ENCODE results near the gene PIGW. TPM values are rescaled to one million over a fixed set of nuclear protein-coding genes. Genes with fewer than 3 reads are reported as not detected.

PIGW gene, protein sequence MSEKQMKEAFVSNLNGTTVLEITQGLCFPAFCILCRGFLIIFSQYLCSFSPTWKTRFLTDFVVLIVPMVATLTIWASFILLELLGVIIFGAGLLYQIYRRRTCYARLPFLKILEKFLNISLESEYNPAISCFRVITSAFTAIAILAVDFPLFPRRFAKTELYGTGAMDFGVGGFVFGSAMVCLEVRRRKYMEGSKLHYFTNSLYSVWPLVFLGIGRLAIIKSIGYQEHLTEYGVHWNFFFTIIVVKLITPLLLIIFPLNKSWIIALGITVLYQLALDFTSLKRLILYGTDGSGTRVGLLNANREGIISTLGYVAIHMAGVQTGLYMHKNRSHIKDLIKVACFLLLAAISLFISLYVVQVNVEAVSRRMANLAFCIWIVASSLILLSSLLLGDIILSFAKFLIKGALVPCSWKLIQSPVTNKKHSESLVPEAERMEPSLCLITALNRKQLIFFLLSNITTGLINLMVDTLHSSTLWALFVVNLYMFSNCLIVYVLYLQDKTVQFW
- 9.1 and 12.6 TPM in 2 replicates for total RNA-seq (2014; rRNA removed; shearing (Covaris generic))
- 12.6 and 18.0 TPM in 2 replicates for polyA plus RNA-seq (2014; cell fraction: nucleus; rRNA removed)

GRCh38 chr17:36534840-36535668 lies at the start of gene PIGW, which contains the start of gene MYO19:
TSS of gene PIGW (plus strand) at chr17:36534987. CDS start at chr17:36537102, 2,115 bp downstream.
TSS of gene MYO19 (minus strand) at chr17:36534868. CDS start at chr17:36532538, 2,330 bp downstream.
- peak; percentile 82 for DNase-seq (ENCODE audit: extremely low read depth, low read depth)

- no peak for DNase-seq (ENCODE audit: extremely low read depth, low read depth)
These were observed 49.8 kb upstream of the PIGW start for GRCh38 chr17:36485027-36485426.

DNA sequence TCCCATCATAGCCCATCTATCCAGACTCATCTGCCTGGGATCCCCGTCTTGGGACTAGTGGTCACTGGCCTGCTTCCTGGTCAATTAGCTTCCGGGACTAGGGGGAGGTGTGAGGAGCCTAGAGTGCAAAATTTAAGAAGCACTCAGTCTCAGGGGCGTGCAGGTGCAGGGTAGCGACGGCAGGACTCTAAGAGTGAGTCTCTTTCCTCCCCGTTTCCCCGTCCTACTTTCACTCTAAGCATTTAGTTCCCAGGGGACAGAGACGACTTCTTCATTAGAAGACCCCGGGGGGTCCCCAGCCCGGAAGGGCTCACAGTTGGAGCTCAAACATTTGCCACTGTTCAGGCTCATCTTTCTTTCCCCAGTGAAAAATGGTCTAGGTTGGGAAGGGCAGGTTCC lies 49.0 kb upstream of the PIGW start:
- DNase-seq (ENCODE audit: extremely low read depth, low read depth), result no peak

DNA sequence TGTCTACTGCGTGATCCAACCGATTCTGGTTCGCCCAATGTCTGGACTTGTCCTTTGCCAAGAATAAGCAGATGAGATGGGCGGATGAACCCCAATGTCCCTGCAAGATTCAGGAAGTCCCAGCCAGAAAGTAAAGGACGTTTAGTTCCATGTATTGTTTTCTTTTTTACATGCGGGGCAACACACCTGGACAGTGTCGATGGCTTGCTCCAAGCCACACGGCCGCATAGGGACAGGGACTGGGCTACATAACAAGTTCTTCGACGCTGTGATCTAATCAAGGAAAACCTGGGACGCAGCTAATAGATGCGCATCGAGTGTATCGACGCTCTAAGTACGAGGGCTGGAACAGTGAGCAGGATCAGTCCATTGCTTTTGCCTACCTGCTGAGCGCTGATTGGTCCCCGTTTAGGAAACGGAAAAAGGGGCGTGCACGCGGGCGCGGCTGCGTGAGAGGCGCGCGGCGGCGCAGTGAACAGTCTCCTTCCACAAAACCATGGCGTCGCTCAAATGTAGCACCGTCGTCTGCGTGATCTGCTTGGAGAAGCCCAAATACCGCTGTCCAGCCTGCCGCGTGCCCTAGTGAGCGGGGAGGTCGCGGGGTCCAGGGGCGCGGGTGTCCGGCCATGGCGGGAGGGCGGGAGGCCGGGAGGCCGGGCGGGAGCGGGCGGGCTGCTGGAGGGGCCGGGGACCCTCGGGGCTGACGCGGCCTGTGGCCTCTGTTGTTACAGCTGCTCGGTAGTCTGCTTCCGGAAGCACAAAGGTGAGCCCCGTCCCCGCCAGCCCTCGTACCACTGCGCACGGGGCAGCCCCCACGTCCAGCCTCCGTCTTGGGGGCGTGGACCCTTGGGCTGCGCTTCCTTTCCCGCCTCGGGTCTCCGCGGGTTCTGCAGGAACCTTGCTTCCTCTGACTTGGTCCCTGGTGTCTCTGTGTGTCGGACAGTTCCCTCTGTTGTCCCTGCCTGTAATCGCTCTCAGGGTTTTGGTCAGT lies 48.3 kb upstream of the PIGW start, which contains the start of gene ZNHIT3:
TSS of gene ZNHIT3 (plus strand) at position 478 of the 991 bp plus-strand sequence. CDS start at position 497, 19 bp downstream.
- DNase-seq (ENCODE audit: extremely low read depth, low read depth), result peak; percentile 92

DNA sequence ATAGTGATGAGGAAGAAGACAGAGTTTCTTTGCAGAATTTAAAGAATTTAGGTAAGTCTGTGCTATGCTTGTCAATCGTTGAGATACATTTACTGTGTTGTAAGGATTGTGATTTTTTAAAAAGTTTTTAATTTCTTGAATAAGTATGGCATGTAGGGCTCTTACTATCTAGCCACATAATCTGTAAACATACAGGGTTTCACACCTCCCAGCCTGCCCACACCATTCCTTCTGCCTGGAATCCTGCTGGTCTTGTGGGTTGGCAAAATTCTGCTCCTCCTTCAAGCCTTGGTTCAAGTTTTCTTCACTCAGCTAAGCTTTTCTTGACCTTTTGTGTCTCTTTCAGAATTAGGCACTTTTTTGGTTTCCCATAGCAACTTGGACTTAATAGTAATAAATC lies 40.8 kb upstream of the PIGW start:
- DNase-seq (ENCODE audit: extremely low read depth, low read depth), result no peak

DNA sequence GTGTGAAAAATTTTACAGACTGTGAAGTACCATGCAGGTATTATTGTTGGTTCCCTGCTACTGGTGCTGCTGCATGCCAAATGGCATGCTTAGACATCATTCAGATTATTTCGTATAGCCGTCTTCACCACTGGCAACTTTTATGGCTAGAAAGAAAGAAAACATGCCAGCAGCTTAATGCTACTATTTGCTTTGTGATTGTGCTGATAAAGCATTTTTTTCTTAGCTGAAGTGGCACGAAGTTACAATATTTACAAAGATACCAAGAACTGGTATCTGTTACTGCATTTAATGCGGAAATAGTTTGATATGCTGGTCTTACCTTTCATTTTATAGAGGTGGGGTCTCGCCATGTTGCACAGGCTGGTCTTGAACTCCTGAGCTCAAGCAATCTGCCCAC lies 40.1 kb upstream of the PIGW start:
- no peak for DNase-seq (ENCODE audit: extremely low read depth, low read depth)

DNA sequence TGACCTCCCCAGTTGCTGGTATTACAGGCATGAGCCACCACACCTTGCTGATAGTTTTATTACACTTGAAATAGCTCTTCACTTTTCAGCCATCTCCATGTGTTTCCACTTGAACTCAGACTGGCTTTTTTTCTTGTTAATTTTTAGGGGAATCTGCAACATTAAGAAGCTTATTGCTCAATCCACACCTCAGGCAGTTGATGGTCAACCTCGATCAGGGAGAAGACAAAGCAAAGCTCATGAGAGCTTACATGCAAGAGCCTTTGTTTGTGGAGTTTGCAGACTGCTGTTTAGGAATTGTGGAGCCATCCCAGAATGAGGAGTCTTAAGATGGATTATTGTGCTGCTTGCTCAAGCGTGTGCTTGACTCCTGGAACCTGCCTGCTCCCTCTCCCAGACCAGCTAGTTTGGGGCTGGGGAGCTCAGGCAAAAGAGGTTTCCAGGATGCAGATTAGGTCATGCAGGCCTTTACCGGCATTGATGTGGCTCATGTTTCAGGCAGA lies 39.7 kb upstream of the PIGW start:
- no peak for DNase-seq (ENCODE audit: extremely low read depth, low read depth)

GRCh38 chr17:36496018-36496789 lies 38.6 kb upstream of the PIGW start:
- no peak for DNase-seq (ENCODE audit: extremely low read depth, low read depth)

GRCh38 chr17:36498155-36498554 lies 36.6 kb upstream of the PIGW start:
- no peak for DNase-seq (ENCODE audit: extremely low read depth, low read depth)

- DNase-seq (ENCODE audit: extremely low read depth, low read depth), result no peak
These were observed 36.1 kb upstream of the PIGW start for GRCh38 chr17:36498560-36499300.

DNA sequence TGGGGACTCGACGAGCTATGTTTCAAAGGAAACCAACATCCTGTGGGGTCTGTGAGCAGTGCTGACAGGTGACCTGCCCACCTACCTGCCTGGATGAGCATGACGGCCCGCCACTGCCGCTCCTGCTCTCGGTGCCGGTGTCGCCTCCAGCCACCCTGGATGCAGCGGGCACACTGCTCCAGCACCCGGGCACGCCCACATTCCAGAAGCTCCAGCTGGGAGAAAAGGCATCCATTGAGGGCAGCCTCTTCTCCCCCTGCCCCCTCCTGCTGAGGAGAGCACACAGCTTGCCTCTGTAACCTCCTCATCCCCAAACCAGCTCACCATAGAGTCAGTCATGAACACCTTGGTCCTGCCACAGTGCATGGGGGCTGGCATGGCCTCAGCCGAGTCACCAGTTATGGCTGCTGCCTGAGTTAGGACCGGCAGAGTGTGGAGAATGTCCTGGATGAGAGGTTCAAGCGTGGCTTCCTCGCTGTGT lies 34.0 kb upstream of the PIGW start:
- no peak for DNase-seq (ENCODE audit: extremely low read depth, low read depth)

- no peak for DNase-seq (ENCODE audit: extremely low read depth, low read depth)
These were observed 33.4 kb upstream of the PIGW start for GRCh38 chr17:36501351-36501750.

DNA sequence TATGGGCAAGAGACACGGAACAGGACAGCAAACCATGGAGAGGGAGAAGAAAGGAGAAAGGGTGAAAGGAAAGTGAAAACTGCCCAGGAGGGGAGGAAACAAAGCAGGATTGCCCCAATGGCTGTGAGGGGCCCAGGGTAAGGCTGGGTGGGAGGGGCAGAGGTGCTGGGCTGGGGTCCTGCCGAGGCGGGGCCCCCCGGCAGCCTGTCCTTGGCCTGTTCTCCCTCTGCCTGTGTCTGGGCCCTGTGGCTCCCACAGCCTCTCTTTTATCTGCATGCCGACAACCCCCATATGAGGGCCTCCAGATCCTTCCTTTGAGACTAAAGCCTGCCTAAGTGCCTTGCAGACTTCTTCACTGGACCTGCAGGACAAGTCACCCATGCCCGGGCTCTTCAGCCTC lies 32.8 kb upstream of the PIGW start:
- DNase-seq (ENCODE audit: extremely low read depth, low read depth), result no peak

DNA sequence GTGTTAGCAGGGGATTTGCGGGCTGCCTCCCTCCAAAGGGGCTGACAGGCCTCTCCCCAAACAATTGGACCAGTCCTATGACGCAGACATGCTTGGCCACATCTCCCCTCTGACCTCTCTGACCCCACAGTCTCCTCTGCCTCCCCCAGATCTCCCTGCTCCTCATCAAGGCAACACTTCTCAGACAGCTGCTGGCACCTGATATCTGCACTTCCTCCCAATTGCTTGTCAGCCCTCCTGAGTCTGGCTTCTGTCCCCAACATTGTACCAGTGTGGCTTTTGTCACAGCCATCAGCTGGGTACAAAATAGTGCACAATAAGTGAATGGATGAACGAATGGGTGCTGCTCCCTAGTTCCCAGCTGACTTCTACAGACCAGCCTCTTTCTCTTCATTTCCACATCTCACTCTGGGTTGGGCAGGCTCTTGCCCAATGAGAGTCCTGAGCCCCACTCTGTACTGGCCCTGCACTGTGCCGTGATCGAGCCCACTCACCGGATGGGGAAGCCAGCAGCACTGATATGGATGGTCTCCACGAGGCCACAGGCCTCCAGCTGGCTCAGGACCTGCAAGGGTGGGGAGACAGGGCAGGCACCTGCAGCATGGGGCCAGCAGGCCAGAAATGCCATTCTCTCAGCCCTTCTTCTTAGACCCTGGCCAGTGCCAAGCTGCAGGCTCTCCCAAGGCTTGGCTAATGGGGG lies 31.2 kb upstream of the PIGW start:
- DNase-seq (ENCODE audit: extremely low read depth, low read depth), result no peak

DNA sequence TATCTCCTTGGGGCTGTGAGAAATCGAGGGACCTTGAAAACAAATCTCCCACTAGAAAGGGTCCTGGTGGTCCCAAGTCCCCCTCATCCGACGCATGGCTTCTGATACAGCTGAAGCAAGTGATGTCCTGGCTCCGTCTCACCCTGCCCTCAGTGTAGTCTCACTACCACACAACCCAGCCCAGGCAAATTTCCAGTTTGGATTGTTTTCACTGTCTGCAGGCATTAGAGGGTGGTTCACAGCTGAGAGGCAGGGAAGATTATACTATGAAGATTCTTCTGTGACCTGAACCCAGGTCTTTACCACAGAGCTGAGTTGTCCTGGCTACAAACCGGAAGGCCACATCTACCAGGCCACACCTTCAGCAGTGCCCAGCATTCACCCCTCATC lies 30.6 kb upstream of the PIGW start:
- DNase-seq (ENCODE audit: extremely low read depth, low read depth), result no peak

GRCh38 chr17:36505171-36505570 lies 29.6 kb upstream of the PIGW start:
- DNase-seq (ENCODE audit: extremely low read depth, low read depth), result no peak

DNA sequence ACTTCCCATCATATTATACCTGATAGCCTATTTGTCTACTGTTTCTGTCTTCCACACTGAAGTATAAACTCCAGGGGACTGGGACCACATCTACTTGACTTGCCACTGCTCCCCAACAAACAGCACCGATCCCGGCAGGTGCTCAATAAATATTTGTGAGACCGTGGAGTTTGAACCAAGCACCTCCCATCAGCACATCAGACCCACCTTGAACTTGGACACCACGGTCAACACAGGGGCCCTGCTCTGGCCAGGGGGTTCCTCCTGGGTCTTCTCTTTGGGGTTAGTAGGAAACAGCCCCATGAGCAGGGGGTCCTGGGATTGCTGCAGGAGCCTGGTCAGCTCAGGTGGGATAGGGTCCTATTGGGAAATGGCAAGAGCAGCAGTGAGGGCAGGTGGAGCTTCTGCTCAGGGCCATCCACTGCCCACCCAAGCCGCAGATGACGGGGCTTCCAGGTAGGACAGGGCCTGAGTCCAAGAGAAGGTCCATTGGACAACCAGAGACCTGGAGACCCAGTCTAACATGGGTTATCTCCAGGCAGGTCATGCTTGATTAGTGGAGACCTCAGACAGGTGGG lies 28.4 kb upstream of the PIGW start:
- no peak for DNase-seq (ENCODE audit: extremely low read depth, low read depth)
